Measurements from ENCODE around the gene BRD2. TPM values are rescaled to one million over a fixed set of nuclear protein-coding genes. Genes with fewer than 3 reads are reported as not detected.

BRD2 gene
- total and polyA plus RNA-seq, 9 of the 15 experiments (the other 6 are each of a cell fraction or from before 2014, with no cell fraction given), result 19.0 to 252 (median 181) TPM

GRCh38 chr6:32968093-32968866 is at the start of gene BRD2 (continued):
- TF ChIP-seq, protein P1, sequence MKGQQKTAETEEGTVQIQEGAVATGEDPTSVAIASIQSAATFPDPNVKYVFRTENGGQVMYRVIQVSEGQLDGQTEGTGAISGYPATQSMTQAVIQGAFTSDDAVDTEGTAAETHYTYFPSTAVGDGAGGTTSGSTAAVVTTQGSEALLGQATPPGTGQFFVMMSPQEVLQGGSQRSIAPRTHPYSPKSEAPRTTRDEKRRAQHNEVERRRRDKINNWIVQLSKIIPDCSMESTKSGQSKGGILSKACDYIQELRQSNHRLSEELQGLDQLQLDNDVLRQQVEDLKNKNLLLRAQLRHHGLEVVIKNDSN (CRISPR knock-in tag; IDR thresholded peaks at IDR 0.05), result peak; percentile 88
- TF ChIP-seq ZNF175 (CRISPR knock-in tag; IDR thresholded peaks at IDR 0.05; ENCODE audit: low read depth), result no peak
- TF ChIP-seq NFXL1 (CRISPR knock-in tag; IDR thresholded peaks at IDR 0.05), result no peak
- no peak; the same call in 1 of the 2 replicates for TF ChIP-seq NFE2 (IDR thresholded peaks at IDR 0.05; ENCODE audit: low read depth)
- TF ChIP-seq ZNF124 (CRISPR knock-in tag; IDR thresholded peaks at IDR 0.05), result no peak
- TF ChIP-seq ZC3H11A (IDR thresholded peaks at IDR 0.05; ENCODE audit: low read depth, low read length), result no peak
- peak; percentile 42; the same call in 1 of the 2 replicates for TF ChIP-seq PML (IDR thresholded peaks at IDR 0.05; ENCODE audit: low read length)
- TF ChIP-seq NFIX (CRISPR knock-in tag; IDR thresholded peaks at IDR 0.05; ENCODE audit: low read depth), result no peak
- TF ChIP-seq SOX6 (IDR thresholded peaks at IDR 0.05), result peak; percentile 82
- TF ChIP-seq, protein P2, sequence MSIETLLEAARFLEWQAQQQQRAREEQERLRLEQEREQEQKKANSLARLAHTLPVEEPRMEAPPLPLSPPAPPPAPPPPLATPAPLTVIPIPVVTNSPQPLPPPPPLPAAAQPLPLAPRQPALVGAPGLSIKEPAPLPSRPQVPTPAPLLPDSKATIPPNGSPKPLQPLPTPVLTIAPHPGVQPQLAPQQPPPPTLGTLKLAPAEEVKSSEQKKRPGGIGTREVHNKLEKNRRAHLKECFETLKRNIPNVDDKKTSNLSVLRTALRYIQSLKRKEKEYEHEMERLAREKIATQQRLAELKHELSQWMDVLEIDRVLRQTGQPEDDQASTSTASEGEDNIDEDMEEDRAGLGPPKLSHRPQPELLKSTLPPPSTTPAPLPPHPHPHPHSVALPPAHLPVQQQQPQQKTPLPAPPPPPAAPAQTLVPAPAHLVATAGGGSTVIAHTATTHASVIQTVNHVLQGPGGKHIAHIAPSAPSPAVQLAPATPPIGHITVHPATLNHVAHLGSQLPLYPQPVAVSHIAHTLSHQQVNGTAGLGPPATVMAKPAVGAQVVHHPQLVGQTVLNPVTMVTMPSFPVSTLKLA (conservative IDR thresholded peaks at IDR 0.05), result no peak
- TF ChIP-seq, protein P3, sequence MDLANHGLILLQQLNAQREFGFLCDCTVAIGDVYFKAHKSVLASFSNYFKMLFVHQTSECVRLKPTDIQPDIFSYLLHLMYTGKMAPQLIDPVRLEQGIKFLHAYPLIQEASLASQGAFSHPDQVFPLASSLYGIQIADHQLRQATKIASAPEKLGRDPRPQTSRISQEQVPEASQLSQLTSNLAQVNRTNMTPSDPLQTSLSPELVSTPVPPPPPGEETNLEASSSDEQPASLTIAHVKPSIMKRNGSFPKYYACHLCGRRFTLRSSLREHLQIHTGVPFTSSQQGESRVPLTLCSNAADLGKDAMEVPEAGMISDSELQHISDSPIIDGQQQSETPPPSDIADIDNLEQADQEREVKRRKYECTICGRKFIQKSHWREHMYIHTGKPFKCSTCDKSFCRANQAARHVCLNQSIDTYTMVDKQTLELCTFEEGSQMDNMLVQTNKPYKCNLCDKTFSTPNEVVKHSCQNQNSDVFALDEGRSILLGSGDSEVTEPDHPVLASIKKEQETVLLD (IDR thresholded peaks at IDR 0.05), result peak; percentile 98
- no peak for TF ChIP-seq ZC3H8 (IDR thresholded peaks at IDR 0.05)
- TF ChIP-seq ZBTB9 (CRISPR knock-in tag; IDR thresholded peaks at IDR 0.05), result peak; percentile 10; the same call in 1 of the 2 replicates
- peak; percentile 79 for TF ChIP-seq CHD1 (IDR thresholded peaks at IDR 0.05; ENCODE audit: low read length)
- peak; percentile 71 for TF ChIP-seq ZNF589 (CRISPR knock-in tag; IDR thresholded peaks at IDR 0.05; ENCODE audit: low read depth)
- TF ChIP-seq MECOM (CRISPR knock-in tag; IDR thresholded peaks at IDR 0.05), result 0 out of 2 replicates have a peak, but pooled peaks have one; percentile 37
- TF ChIP-seq CREB3 (tag; conservative IDR thresholded peaks at IDR 0.05; ENCODE audit: low read depth), result peak; percentile 55; the same call in 1 of the 2 replicates
- TF ChIP-seq DPF2 (IDR thresholded peaks at IDR 0.05), result peak; percentile 77
- peak; percentile 75 for TF ChIP-seq MTA1 (IDR thresholded peaks at IDR 0.05; ENCODE audit: borderline replicate concordance)
- TF ChIP-seq TEAD4 (IDR thresholded peaks at IDR 0.05; ENCODE audit: low read length), result peak; percentile 66
- TF ChIP-seq TEAD4 (CRISPR knock-in tag; IDR thresholded peaks at IDR 0.05; ENCODE audit: borderline replicate concordance), result no peak
- no peak for TF ChIP-seq ZNF668 (CRISPR knock-in tag; IDR thresholded peaks at IDR 0.05)
- no peak for TF ChIP-seq ASH1L (IDR thresholded peaks at IDR 0.05; ENCODE audit: borderline replicate concordance, low read depth, partially characterized antibody)

Measured in K562 (cell line).